ENCODE measurements around the gene MRGPRG. TPM values are rescaled to one million over a fixed set of nuclear protein-coding genes. Genes with fewer than 3 reads are reported as not detected.

The MRGPRG gene
- total RNA-seq, 2 experiments from 2014 or later, result not detected

GRCh38 chr11:3228445-3228829 lies 9.8 kb upstream of the MRGPRG start:
- no TSS peak for BruUV-seq (replicated peaks)
- intact Hi-C loops (cut with micrococcal nuclease; ENCODE audit: unreplicated experiment), result no loop called here
- POLR2A ChIA-PET, result no interaction called here

GRCh38 chr11:3227568-3228444 lies 9.2 kb upstream of the MRGPRG start:
- Histone ChIP-seq H4K20me1 (ENCODE audit: insufficient read depth, low read length) (no peaks in the 10 kb centered on the region), H3K4me2 (ENCODE audit: low read length) (no peak overlapping the region), H3K4me3 (ENCODE audit: low read depth, low read length, poor library complexity, severe bottlenecking) (no peak overlapping the region), H3K9me3 (ENCODE audit: low read length) (no peaks in the 10 kb centered on the region), H3K9me2 (ENCODE audit: insufficient read depth, low read length) (no peaks in the 10 kb centered on the region), H2AFZ (ENCODE audit: low read length) (no peak overlapping the region), H3K36me3 (ENCODE audit: insufficient read depth, low read length) (no peaks in the 10 kb centered on the region), H3K79me2 (ENCODE audit: insufficient read depth, low read depth, low read length) (no peaks in the 10 kb centered on the region), H3K27ac (ENCODE audit: low read depth, low read length, poor library complexity, severe bottlenecking) (no peak overlapping the region), H3K4me1 (ENCODE audit: insufficient read depth, low read length, poor library complexity, severe bottlenecking) (no peaks in the 10 kb centered on the region)
- ChIA-PET POLR2A (no interaction called here), CTCF (ENCODE audit: unreplicated experiment) (no interaction called here)
- no TSS peak for BruUV-seq (replicated peaks)
- no peak for DNase-seq (ENCODE audit: low spot score)
- intact Hi-C loops (cut with micrococcal nuclease; ENCODE audit: unreplicated experiment), result no loop called here
- no peak for TF ChIP-seq CTCF (conservative IDR thresholded peaks at IDR 0.05; ENCODE audit: low read length)
- TF ChIP-seq EZH2phosphoT487 (IDR thresholded peaks at IDR 0.05; ENCODE audit: borderline replicate concordance, low read depth, low read length), result no peak

More at GRCh38 chr11:3228445-3228829, 9.8 kb upstream of the MRGPRG start:
- no peaks in the 10 kb centered on the region for H3K4me1 ChIP-seq (ENCODE audit: insufficient read depth, low read length, poor library complexity, severe bottlenecking)
- H3K27ac ChIP-seq (ENCODE audit: low read depth, low read length, poor library complexity, severe bottlenecking), result no peak overlapping the region
- no peak overlapping the region for H3K4me2 ChIP-seq (ENCODE audit: low read length)
- H3K79me2 ChIP-seq (ENCODE audit: insufficient read depth, low read depth, low read length), result no peaks in the 10 kb centered on the region
- no peak overlapping the region for H3K4me3 ChIP-seq (ENCODE audit: low read depth, low read length, poor library complexity, severe bottlenecking)
- no peaks in the 10 kb centered on the region for H3K9me3 ChIP-seq (ENCODE audit: low read length)
- H4K20me1 ChIP-seq (ENCODE audit: insufficient read depth, low read length), result no peaks in the 10 kb centered on the region
- TF ChIP-seq EZH2phosphoT487 (IDR thresholded peaks at IDR 0.05; ENCODE audit: borderline replicate concordance, low read depth, low read length), result no peak
- no peak for TF ChIP-seq CTCF (conservative IDR thresholded peaks at IDR 0.05; ENCODE audit: low read length)
- DNase-seq (ENCODE audit: low spot score), result no peak
- no peaks in the 10 kb centered on the region for H3K9me2 ChIP-seq (ENCODE audit: insufficient read depth, low read length)
- CTCF ChIA-PET (ENCODE audit: unreplicated experiment), result no interaction called here
- no peak overlapping the region for H2AFZ ChIP-seq (ENCODE audit: low read length)
- H3K36me3 ChIP-seq (ENCODE audit: insufficient read depth, low read length), result no peaks in the 10 kb centered on the region

DNA sequence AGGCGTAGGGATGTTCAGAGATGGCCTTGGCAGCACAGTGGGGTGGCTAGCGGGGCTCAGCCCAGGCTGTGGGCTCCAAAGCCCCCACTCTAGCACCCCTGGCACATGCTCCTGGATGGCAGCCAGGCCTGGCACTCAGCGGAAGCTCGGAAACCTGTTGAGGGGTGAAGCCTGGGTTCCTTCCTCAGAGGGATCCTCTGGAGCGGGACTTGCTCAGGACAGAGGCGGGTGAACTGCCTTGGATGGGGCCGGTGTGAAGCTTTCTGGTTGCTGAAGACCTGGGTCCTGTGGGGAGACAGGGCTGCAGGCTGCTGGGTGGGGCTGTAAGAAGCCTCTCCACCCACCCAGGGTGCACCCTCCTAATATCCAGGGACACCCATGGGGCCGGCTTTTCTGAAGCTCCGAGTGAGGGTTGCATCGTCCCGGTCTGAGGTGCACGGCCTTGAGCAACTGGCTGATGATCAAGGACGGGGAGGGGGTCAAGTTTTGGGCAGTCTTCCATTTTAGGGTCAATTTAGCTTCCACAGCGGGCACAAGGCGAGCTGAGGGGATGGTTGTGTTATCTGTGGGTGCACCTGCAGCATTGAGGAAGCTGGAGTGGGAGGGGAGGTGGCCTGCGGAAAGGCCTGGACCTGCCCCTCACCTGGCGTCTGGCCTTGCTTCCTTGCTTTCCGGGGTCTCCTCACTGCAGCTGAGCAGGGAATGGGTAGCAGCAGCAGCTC lies 8.4 kb upstream of the MRGPRG start:
- Histone ChIP-seq H3K36me3 (ENCODE audit: insufficient read depth, low read length) (no peaks in the 10 kb centered on the region), H3K4me1 (ENCODE audit: insufficient read depth, low read length, poor library complexity, severe bottlenecking) (no peaks in the 10 kb centered on the region), H3K27ac (ENCODE audit: low read depth, low read length, poor library complexity, severe bottlenecking) (no peak overlapping the region), H3K4me2 (ENCODE audit: low read length) (no peak overlapping the region), H3K4me3 (ENCODE audit: low read depth, low read length, poor library complexity, severe bottlenecking) (no peak overlapping the region), H2AFZ (ENCODE audit: low read length) (no peak overlapping the region), H4K20me1 (ENCODE audit: insufficient read depth, low read length) (no peaks in the 10 kb centered on the region), H3K79me2 (ENCODE audit: insufficient read depth, low read depth, low read length) (no peaks in the 10 kb centered on the region), H3K9me2 (ENCODE audit: insufficient read depth, low read length) (no peaks in the 10 kb centered on the region), H3K9me3 (ENCODE audit: low read length) (no peaks in the 10 kb centered on the region)
- ChIA-PET POLR2A (no interaction called here), CTCF (ENCODE audit: unreplicated experiment) (no interaction called here)
- no peak for TF ChIP-seq CTCF (conservative IDR thresholded peaks at IDR 0.05; ENCODE audit: low read length)
- no peak for TF ChIP-seq EZH2phosphoT487 (IDR thresholded peaks at IDR 0.05; ENCODE audit: borderline replicate concordance, low read depth, low read length)
- no peak for DNase-seq (ENCODE audit: low spot score)
- BruUV-seq (replicated peaks), result no TSS peak
- intact Hi-C loops (cut with micrococcal nuclease; ENCODE audit: unreplicated experiment), result no loop called here
